GM23338 (cell line): ENCODE data around the gene STXBP2. TPM values are rescaled to one million over a fixed set of nuclear protein-coding genes. Genes with fewer than 3 reads are reported as not detected.

Experiments used
- ATAC-seq: fragments of 200-7000 bp; cut with Tn5 transposase; 3 replicates; pipeline ENCODE4 v1.9.1; 2020
- DNase-seq: peaks from one replicate; pipeline ENCODE4 v3.0.0-alpha.2; 2015; ENCODE audit warnings: low spot score
- H2AFZ ChIP-seq: fragments of 200-600 bp; sonication (generic); 2 replicates; pipeline ENCODE4 v1.8.0; 2016; ENCODE audit warnings: antibody characterized with exemption, mild to moderate bottlenecking, moderate library complexity
- H3F3A ChIP-seq: fragments of 200-600 bp; sonication (generic); replicated peaks from 2 replicates; pipeline ENCODE4 v1.8.0; 2017; ENCODE audit warnings: antibody characterized with exemption, mixed run types, low read depth
- H3K27ac ChIP-seq: fragments of 200-600 bp; sonication (generic); 2 replicates; pipeline ENCODE4 v1.6.1; 2016; ENCODE audit warnings: low read depth
- H3K27me3 ChIP-seq: fragments of 200-600 bp; sonication (generic); 2 replicates; pipeline ENCODE4 v1.8.0; 2016; ENCODE audit warnings: mild to moderate bottlenecking, mixed run types, moderate library complexity; ENCODE audit not compliant: insufficient read depth
- H3K36me3 ChIP-seq: fragments of 200-600 bp; sonication (generic); 2 replicates; pipeline ENCODE4 v1.8.0; 2016; ENCODE audit warnings: mild to moderate bottlenecking; ENCODE audit not compliant: insufficient read depth
- H3K4me1 ChIP-seq: fragments of 200-600 bp; sonication (generic); 2 replicates; pipeline ENCODE4 v1.8.0; 2016; ENCODE audit warnings: mild to moderate bottlenecking, moderate library complexity; ENCODE audit not compliant: insufficient read depth
- H3K4me2 ChIP-seq: fragments of 200-600 bp; sonication (generic); 2 replicates; pipeline ENCODE4 v1.7.1; 2017; ENCODE audit warnings: mixed run types
- H3K4me3 ChIP-seq: fragments of 200-600 bp; sonication (generic); 2 replicates; pipeline ENCODE4 v1.6.1; 2016; ENCODE audit warnings: mixed run types
- H3K79me2 ChIP-seq: fragments of 200-600 bp; sonication (generic); replicated peaks from 2 replicates; pipeline ENCODE4 v1.8.0; 2017; ENCODE audit warnings: mild to moderate bottlenecking; ENCODE audit not compliant: insufficient read depth
- H3K9me2 ChIP-seq: fragments of 200-600 bp; sonication (generic); 2 replicates; pipeline ENCODE4 v1.8.0; 2017; ENCODE audit not compliant: insufficient read depth
- H4K20me1 ChIP-seq: fragments of 200-600 bp; sonication (generic); replicated peaks from 2 replicates; pipeline ENCODE4 v1.8.0; 2017; ENCODE audit warnings: mild to moderate bottlenecking; ENCODE audit not compliant: insufficient read depth
- H3K27ac Mint-ChIP-seq: 2 replicates; pipeline ENCODE4 v1.8.0; 2020; ENCODE audit warnings: inconsistent platforms, mild to moderate bottlenecking, moderate library complexity, mixed read lengths
- H3K27me3 Mint-ChIP-seq: 3 replicates; pipeline ENCODE4 v1.8.0; 2022; ENCODE audit warnings: low read depth, mild to moderate bottlenecking, moderate library complexity, mixed read lengths, inconsistent platforms; ENCODE audit not compliant: insufficient read depth, poor library complexity
- H3K36me3 Mint-ChIP-seq: 3 replicates; pipeline ENCODE4 v1.8.0; 2021; ENCODE audit warnings: low read depth, mild to moderate bottlenecking, inconsistent platforms, moderate library complexity, mixed read lengths
- H3K4me1 Mint-ChIP-seq: 3 replicates; pipeline ENCODE4 v1.8.0; 2020; ENCODE audit warnings: mild to moderate bottlenecking, inconsistent platforms, mixed read lengths
- H3K4me3 Mint-ChIP-seq: 3 replicates; pipeline ENCODE4 v1.8.0; 2021; ENCODE audit warnings: moderate library complexity, mild to moderate bottlenecking, inconsistent platforms, mixed read lengths
- H3K9me3 Mint-ChIP-seq: 3 replicates; pipeline ENCODE4 v1.8.0; 2020; ENCODE audit warnings: moderate library complexity, mild to moderate bottlenecking, inconsistent platforms, mixed read lengths
- CREB1 ChIP-seq: fragments of 250-450 bp; sonication (Bioruptor Pico); IDR thresholded peaks from 2 replicates; pipeline ENCODE4 v1.5.0; 2020; ENCODE audit warnings: low read depth, mild to moderate bottlenecking, moderate library complexity
- EZH2 ChIP-seq: fragments of 200-600 bp; sonication (generic); IDR thresholded peaks from one replicate; pipeline ENCODE4 v1.8.0; 2017; ENCODE audit warnings: antibody characterized with exemption, mild to moderate bottlenecking, low read depth; ENCODE audit not compliant: unreplicated experiment
- EZH2phosphoT487 ChIP-seq: fragments of 200-600 bp; sonication (generic); IDR thresholded peaks from one replicate; pipeline ENCODE4 v1.8.1; 2018; ENCODE audit warnings: antibody characterized with exemption; ENCODE audit not compliant: unreplicated experiment
- JUNB ChIP-seq: IDR thresholded peaks from one replicate; pipeline ENCODE4 v1.6.1; 2016; ENCODE audit warnings: antibody characterized with exemption; ENCODE audit not compliant: unreplicated experiment
- NANOG ChIP-seq: IDR thresholded peaks from 2 replicates; pipeline ENCODE4 v1.6.1; 2016; ENCODE audit warnings: antibody characterized with exemption, borderline replicate concordance
- POLR2AphosphoS5 ChIP-seq: IDR thresholded peaks from 2 replicates; pipeline ENCODE4 v1.6.1; 2016; ENCODE audit warnings: antibody characterized with exemption, low read depth
- STAT1 ChIP-seq: IDR thresholded peaks from one replicate; pipeline ENCODE4 v1.6.1; 2016; ENCODE audit warnings: antibody characterized with exemption; ENCODE audit not compliant: unreplicated experiment
- ZNF114 ChIP-seq: fragments of 250-450 bp; sonication (Bioruptor Pico); IDR thresholded peaks from 2 replicates; pipeline ENCODE4 v1.5.0; 2020; ENCODE audit warnings: mild to moderate bottlenecking, moderate library complexity
- ZNF331 ChIP-seq: fragments of 250-450 bp; sonication (Bioruptor Pico); IDR thresholded peaks from 2 replicates; pipeline ENCODE4 v1.5.0; 2020; ENCODE audit warnings: low read depth, mild to moderate bottlenecking, moderate library complexity
- polyA plus RNA-seq: library from polyadenylated mRNA; unstranded; fragments of >200 nt; fragmentation: Nextera tagmentation; extraction: Ambion mirVana; gene quantifications from 2 replicates; pipeline ENCODE4 v1.2.1, GENCODE V29; 2016
- total RNA-seq: library from RNA; depleted of rRNA; stranded (reverse); fragments of >200 nt; shearing (Covaris generic); gene quantifications from 2 replicates; pipeline ENCODE4 v1.2.3, GENCODE V29; 2014
- TF ChIP-seq, protein P1 (sequence below): fragments of 250-450 bp; sonication (Bioruptor Pico); IDR thresholded peaks from 2 replicates; pipeline ENCODE4 v1.5.0; 2020; ENCODE audit warnings: mild to moderate bottlenecking, moderate library complexity
- TF ChIP-seq, protein P2 (sequence below): IDR thresholded peaks from one replicate; pipeline ENCODE4 v1.6.1; 2018; ENCODE audit warnings: antibody characterized with exemption; ENCODE audit not compliant: unreplicated experiment
- TF ChIP-seq, protein P3 (sequence below), 2 experiments: fragments of 200-600 bp in 1 of 2; sonication (generic) in 1 of 2; conservative IDR thresholded peaks; 2 replicates each; pipeline versions ENCODE4 v1.5.1 to v1.6.1; 2016 to 2017; ENCODE audit warnings: antibody characterized with exemption in 2 of 2, low read depth in 2 of 2, mild to moderate bottlenecking in 2 of 2, moderate library complexity in 1 of 2
- TF ChIP-seq, protein P4 (sequence below): IDR thresholded peaks from 2 replicates; pipeline ENCODE4 v1.6.1; 2016; ENCODE audit warnings: antibody characterized with exemption

STXBP2 gene
- total and polyA plus RNA-seq, 2 experiments from 2014 or later: 42.6 to 55.8 TPM

DNA sequence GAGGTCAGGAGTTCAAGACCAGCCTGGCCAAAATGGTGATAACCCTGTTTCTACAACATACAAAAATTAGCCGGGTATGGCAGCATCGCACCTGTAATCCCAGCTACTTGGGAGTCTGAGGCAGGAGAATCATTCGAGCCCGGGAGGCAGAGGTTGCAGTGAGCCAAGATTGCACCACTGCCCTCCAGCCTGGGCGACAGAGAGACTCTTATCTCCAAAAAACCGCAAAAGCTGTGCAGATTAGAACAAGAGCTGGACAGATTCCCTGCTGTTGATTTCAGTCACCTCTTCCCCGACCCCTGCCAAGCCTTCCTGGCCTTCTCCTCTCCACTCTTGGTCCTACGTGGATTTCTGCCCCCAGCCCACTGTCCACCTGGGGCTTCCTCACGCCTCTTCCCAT, 33.0 kb upstream of the STXBP2 start:
- peaks cover 14% of the 10 kb centered on the region for H3K36me3 Mint-ChIP-seq
- H3K4me3 Mint-ChIP-seq: no peak overlapping the region
- Histone ChIP-seq H3K4me3 (no peak overlapping the region), H3F3A (no peaks in the 10 kb centered on the region), H2AFZ (no peak overlapping the region), H3K79me2 (peaks cover 18% of the 10 kb centered on the region), H3K9me2 (no peaks in the 10 kb centered on the region), H3K4me1 (peaks cover 6% of the 10 kb centered on the region), H3K4me2 (no peak overlapping the region), H4K20me1 (peaks cover 15% of the 10 kb centered on the region), H3K27me3 (no peaks in the 10 kb centered on the region), H3K36me3 (no peaks in the 10 kb centered on the region), H3K27ac (no peak overlapping the region)
- TF ChIP-seq STAT1 (no peak), ZNF114 (CRISPR knock-in tag) (no peak), JUNB (no peak), POLR2AphosphoS5 (no peak), NANOG (no peak), EZH2 (no peak), CREB1 (CRISPR knock-in tag) (no peak), EZH2phosphoT487 (no peak), ZNF331 (CRISPR knock-in tag) (no peak)
- TF ChIP-seq, protein P1, sequence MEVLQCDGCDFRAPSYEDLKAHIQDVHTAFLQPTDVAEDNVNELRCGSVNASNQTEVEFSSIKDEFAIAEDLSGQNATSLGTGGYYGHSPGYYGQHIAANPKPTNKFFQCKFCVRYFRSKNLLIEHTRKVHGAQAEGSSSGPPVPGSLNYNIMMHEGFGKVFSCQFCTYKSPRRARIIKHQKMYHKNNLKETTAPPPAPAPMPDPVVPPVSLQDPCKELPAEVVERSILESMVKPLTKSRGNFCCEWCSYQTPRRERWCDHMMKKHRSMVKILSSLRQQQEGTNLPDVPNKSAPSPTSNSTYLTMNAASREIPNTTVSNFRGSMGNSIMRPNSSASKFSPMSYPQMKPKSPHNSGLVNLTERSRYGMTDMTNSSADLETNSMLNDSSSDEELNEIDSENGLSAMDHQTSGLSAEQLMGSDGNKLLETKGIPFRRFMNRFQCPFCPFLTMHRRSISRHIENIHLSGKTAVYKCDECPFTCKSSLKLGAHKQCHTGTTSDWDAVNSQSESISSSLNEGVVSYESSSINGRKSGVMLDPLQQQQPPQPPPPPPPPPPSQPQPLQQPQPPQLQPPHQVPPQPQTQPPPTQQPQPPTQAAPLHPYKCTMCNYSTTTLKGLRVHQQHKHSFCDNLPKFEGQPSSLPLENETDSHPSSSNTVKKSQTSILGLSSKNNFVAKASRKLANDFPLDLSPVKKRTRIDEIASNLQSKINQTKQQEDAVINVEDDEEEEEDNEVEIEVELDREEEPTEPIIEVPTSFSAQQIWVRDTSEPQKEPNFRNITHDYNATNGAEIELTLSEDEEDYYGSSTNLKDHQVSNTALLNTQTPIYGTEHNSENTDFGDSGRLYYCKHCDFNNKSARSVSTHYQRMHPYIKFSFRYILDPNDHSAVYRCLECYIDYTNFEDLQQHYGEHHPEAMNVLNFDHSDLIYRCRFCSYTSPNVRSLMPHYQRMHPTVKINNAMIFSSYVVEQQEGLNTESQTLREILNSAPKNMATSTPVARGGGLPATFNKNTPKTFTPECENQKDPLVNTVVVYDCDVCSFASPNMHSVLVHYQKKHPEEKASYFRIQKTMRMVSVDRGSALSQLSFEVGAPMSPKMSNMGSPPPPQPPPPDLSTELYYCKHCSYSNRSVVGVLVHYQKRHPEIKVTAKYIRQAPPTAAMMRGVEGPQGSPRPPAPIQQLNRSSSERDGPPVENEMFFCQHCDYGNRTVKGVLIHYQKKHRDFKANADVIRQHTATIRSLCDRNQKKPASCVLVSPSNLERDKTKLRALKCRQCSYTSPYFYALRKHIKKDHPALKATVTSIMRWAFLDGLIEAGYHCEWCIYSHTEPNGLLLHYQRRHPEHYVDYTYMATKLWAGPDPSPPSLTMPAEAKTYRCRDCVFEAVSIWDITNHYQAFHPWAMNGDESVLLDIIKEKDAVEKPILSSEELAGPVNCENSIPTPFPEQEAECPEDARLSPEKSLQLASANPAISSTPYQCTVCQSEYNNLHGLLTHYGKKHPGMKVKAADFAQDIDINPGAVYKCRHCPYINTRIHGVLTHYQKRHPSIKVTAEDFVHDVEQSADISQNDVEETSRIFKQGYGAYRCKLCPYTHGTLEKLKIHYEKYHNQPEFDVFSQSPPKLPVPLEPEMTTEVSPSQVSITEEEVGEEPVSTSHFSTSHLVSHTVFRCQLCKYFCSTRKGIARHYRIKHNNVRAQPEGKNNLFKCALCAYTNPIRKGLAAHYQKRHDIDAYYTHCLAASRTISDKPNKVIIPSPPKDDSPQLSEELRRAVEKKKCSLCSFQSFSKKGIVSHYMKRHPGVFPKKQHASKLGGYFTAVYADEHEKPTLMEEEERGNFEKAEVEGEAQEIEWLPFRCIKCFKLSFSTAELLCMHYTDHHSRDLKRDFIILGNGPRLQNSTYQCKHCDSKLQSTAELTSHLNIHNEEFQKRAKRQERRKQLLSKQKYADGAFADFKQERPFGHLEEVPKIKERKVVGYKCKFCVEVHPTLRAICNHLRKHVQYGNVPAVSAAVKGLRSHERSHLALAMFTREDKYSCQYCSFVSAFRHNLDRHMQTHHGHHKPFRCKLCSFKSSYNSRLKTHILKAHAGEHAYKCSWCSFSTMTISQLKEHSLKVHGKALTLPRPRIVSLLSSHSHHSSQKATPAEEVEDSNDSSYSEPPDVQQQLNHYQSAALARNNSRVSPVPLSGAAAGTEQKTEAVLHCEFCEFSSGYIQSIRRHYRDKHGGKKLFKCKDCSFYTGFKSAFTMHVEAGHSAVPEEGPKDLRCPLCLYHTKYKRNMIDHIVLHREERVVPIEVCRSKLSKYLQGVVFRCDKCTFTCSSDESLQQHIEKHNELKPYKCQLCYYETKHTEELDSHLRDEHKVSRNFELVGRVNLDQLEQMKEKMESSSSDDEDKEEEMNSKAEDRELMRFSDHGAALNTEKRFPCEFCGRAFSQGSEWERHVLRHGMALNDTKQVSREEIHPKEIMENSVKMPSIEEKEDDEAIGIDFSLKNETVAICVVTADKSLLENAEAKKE (CRISPR knock-in tag): no peak
- TF ChIP-seq, protein P2, sequence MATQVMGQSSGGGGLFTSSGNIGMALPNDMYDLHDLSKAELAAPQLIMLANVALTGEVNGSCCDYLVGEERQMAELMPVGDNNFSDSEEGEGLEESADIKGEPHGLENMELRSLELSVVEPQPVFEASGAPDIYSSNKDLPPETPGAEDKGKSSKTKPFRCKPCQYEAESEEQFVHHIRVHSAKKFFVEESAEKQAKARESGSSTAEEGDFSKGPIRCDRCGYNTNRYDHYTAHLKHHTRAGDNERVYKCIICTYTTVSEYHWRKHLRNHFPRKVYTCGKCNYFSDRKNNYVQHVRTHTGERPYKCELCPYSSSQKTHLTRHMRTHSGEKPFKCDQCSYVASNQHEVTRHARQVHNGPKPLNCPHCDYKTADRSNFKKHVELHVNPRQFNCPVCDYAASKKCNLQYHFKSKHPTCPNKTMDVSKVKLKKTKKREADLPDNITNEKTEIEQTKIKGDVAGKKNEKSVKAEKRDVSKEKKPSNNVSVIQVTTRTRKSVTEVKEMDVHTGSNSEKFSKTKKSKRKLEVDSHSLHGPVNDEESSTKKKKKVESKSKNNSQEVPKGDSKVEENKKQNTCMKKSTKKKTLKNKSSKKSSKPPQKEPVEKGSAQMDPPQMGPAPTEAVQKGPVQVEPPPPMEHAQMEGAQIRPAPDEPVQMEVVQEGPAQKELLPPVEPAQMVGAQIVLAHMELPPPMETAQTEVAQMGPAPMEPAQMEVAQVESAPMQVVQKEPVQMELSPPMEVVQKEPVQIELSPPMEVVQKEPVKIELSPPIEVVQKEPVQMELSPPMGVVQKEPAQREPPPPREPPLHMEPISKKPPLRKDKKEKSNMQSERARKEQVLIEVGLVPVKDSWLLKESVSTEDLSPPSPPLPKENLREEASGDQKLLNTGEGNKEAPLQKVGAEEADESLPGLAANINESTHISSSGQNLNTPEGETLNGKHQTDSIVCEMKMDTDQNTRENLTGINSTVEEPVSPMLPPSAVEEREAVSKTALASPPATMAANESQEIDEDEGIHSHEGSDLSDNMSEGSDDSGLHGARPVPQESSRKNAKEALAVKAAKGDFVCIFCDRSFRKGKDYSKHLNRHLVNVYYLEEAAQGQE: no peak
- TF ChIP-seq, protein P3, sequence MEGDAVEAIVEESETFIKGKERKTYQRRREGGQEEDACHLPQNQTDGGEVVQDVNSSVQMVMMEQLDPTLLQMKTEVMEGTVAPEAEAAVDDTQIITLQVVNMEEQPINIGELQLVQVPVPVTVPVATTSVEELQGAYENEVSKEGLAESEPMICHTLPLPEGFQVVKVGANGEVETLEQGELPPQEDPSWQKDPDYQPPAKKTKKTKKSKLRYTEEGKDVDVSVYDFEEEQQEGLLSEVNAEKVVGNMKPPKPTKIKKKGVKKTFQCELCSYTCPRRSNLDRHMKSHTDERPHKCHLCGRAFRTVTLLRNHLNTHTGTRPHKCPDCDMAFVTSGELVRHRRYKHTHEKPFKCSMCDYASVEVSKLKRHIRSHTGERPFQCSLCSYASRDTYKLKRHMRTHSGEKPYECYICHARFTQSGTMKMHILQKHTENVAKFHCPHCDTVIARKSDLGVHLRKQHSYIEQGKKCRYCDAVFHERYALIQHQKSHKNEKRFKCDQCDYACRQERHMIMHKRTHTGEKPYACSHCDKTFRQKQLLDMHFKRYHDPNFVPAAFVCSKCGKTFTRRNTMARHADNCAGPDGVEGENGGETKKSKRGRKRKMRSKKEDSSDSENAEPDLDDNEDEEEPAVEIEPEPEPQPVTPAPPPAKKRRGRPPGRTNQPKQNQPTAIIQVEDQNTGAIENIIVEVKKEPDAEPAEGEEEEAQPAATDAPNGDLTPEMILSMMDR (conservative IDR thresholded peaks at IDR 0.05; ENCODE audit: low read depth in 2 of 2): no peak
- TF ChIP-seq, protein P4, sequence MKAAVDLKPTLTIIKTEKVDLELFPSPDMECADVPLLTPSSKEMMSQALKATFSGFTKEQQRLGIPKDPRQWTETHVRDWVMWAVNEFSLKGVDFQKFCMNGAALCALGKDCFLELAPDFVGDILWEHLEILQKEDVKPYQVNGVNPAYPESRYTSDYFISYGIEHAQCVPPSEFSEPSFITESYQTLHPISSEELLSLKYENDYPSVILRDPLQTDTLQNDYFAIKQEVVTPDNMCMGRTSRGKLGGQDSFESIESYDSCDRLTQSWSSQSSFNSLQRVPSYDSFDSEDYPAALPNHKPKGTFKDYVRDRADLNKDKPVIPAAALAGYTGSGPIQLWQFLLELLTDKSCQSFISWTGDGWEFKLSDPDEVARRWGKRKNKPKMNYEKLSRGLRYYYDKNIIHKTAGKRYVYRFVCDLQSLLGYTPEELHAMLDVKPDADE: no peak
- H3K27me3 Mint-ChIP-seq: peaks cover 19% of the 10 kb centered on the region
- peaks cover 18% of the 10 kb centered on the region for H3K4me1 Mint-ChIP-seq
- peaks cover 3% of the 10 kb centered on the region; the same call in 2 of the 3 replicates for H3K9me3 Mint-ChIP-seq
- ATAC-seq: no peak
- no peak for DNase-seq
- no peak overlapping the region for H3K27ac Mint-ChIP-seq
